Mucosa of gallbladder (tissue), 1 donor: ENCODE measurements around the gene PMEL. TPM values are rescaled to one million over a fixed set of nuclear protein-coding genes. Genes with fewer than 3 reads are reported as not detected.
A peak's percentile ranks its signal among the peaks of the same experiment; 100 is the strongest.
"Not testable (repeated sequence)": the region's sequence is repeated elsewhere in the genome, so short reads cannot be mapped to it uniquely, and the experiment has no call there.

Source experiments
- DNase-seq: peaks from one replicate; pipeline ENCODE4 v3.0.0-alpha.2; 2020; ENCODE audit warnings: low spot score
- total RNA-seq: library from RNA; stranded (reverse); gene quantifications from one replicate; pipeline ENCODE4 v1.2.1, GENCODE V29; 2021
- donor health status: DM: no; HTN: no; CAD: no.

Gene PMEL
- 2.9 TPM for total RNA-seq

GRCh38 chr12:55965941-55966407, at the start of gene PMEL:
TSS of gene PMEL (minus strand) at chr12:55966042. CDS start at chr12:55966011, 31 bp downstream.
- DNase-seq: no peak

GRCh38 chr12:56014205-56014604, 48.4 kb upstream of the PMEL start:
- DNase-seq: no peak

DNA sequence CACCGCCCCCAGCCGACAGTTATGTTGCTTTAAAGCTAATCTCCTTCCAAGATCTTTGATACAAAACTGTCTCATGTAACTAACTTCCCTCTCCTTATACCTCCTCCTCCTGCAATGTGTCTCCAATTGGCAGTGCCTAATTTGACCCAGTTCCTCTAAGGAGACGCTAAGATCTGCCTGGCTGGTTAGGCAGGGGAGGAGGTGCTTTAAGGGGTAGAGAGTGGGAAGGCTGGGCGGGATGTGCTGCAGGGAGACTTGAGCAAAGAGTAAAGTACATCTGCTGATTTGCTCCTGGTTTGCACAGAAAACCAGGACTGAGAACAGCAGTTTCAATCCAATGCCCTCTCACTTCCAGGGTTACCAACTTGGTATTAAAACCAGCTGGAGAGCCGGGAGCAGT, 47.6 kb upstream of the PMEL start:
- DNase-seq: no peak

- no peak for DNase-seq
Measured at GRCh38 chr12:56011509-56012090, 45.8 kb upstream of the PMEL start.

GRCh38 chr12:56010111-56010570, 44.3 kb upstream of the PMEL start:
- no peak for DNase-seq

- peak; percentile 37 for DNase-seq
Measured at GRCh38 chr12:56007564-56008559, 42.0 kb upstream of the PMEL start.

DNA sequence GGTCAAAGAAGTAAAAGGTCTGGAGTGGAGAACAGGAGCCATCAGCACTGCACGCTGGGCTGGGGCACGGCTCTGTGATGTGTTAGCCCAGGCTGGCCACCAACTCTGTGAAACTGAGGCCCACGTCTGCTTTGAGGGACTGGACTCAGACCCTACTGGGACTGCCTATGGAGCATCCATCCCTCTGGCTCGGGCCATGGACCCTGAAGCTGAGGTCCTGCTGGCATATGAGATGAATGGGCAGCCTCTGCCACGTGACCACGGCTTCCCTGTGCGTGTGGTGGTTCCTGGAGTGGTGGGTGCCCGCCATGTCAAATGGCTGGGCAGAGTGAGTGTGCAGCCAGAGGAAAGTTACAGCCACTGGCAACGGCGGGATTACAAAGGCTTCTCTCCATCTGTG, 38.4 kb upstream of the PMEL start:
- DNase-seq: no peak

DNA sequence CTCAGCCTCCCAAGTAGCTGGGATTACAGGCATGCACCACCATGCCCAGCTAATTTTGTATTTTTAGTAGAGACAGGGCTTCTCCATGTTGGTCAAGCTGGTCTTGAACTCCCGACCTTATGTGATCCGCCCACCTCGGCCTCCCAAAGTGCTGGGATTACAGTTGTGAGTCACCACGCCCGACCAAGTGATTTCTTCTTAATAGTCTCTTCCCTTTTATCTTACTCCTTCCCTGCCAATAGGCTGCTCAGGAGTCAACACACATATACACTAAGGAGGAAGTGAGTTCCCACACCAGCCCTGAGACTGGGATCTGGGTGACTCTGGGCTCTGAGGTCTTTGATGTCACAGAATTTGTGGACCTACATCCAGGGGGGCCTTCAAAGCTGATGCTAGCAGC, 37.5 kb upstream of the PMEL start:
- not testable (repeated sequence) for DNase-seq

GRCh38 chr12:56001487-56002100, 35.8 kb upstream of the PMEL start:
- no peak for DNase-seq

DNA sequence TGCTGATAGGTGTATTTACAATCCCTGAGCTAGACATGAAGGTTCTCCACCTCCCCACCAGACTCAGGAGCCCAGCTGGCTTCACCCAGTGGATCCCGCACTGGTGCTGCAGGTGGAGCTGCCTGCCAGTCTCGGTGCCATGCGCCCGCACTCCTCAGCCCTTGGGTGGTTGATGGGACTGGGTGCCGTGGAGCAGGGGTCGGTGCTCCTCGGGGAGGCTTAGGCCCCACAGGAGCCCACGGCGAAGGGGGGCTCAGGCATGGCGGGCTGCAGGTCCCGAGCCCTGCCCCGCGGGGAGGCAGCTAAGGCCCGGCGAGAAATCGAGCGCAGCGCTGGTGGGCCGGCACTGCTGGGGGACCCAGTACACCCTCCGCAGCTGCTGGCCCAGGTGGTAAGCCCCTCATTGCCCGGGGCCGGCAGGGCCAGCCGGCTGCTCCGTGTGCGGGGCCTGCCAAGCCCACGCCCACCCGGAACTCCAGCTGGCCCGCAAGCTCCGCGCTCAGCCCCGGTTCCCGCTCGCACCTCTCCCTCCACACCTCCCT, 34.2 kb upstream of the PMEL start:
- not testable (repeated sequence) for DNase-seq

DNA sequence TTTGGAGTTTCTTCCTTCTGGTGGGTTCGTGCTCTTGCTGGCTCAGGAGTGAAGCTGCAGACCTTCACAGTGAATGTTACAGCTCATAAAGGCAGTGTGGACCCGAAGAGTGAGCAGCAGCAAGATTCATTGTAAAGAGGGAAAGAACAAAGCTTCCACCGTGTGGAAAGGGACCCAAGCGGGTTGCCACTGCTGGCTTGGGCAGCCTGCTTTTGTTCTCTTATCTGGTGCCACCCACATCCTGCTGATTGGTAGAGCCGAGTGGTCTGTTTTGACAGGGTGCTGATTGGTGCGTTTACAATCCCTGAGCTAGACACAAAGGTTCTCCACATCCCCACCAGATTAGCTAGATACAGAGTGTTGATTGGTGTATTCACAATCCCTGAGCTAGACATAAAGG, 33.7 kb upstream of the PMEL start:
- DNase-seq: not testable (repeated sequence)

DNA sequence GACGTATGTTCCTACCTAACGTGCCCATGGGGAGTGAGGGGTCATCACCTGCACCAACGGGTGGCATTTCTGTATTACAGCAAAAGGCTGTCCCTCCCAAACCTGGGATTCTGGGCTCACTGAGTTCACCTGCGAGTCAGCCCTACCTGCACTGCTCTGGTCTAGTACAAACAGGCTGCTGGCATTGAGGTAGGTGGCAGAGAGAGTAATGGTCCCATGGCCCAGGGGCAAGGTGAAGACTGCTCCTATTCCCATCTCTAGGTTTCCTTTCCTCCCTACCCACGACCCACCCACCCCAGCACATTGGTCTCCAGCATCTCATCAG, 31.7 kb upstream of the PMEL start:
- DNase-seq: peak; percentile 25

DNA sequence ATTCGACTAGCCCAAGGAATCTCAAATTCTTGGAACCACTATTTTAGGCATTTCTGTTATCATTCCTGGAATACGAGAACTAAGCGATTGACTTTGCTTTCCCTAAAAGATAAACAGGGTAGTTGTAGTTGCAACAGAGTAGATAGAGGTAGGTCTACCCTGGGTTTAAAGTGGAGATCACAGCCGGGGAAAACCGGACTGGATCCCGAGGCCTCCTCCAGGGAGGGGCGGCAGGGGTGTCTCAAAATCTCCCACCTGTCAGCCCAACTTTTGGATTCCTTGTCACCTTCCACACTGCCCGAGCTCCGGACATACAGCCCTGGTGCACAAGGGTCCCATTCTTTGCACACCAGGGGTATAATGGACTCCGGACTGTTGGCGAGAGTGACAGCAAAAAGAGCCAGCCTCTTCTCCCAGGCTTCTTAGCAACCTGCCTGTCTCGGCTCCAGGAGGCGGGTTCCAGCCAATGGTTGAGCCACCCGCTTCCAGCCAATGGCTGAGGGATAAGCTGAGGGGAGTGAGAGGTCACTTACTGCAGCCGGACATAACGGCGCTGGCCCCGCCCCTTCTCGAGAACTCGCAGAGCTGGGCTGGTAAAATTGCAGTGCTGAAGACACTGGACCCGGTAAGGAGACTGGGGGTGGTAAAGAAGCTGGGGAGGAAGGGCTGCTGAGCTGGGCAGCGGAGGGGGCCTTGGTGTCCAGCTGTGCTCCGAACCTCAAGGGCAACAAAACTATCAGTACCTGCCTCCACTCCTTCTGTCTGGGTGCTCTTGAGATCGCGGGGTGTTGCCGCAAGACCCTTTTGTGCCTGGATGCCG, 31.1 kb upstream of the PMEL start, which contains the start of gene SUOX:
SUOX (plus strand) TSS at position 562 of the 820 bp plus-strand sequence. CDS start 4,946 bp downstream, outside the sequence.
- peak; percentile 97 for DNase-seq

DNA sequence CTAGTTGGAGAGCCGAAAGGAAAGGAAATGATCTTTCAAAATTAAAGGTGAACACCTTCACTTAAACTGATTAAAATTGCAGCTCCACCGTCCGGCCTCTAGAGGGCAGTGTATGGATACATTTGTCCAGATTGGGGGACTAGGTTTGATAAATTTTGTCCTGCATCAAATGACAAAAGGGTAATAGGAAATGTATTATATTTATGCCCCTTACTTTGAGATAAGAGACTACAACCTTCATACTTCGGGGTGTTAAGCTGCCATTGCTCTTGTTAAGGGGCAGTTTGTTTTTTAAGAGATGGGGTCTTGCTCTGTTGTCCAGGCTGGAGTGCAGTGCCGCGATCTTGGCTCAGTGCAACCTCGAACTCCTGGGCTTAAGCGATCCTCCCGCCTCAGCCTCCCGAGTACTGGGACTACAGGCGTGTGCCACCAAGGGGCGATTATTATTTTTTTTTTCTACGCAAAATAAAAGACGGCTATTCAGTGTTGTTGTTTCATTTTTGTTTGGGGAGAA, 30.4 kb upstream of the PMEL start:
- DNase-seq: peak; percentile 59

DNA sequence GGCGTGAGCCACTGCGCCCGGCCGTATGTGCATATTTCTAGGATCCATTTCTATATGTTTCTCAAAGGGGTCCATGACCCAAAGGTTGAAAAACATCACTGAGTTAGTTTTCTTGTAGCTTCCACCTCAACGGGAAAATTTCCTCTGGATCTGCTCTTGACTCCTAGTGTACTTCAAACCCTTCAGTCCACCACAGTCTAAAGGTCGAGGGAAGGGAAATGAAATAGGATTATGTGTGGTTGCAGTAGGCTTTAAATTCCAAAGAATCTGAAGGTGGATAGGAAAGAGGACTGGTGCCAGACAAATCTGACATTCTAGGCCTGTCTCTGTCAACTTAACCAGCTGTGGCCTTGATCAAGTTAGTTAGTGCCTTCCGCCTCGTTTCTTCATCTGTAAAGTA, 29.5 kb upstream of the PMEL start:
- DNase-seq: no peak

DNA sequence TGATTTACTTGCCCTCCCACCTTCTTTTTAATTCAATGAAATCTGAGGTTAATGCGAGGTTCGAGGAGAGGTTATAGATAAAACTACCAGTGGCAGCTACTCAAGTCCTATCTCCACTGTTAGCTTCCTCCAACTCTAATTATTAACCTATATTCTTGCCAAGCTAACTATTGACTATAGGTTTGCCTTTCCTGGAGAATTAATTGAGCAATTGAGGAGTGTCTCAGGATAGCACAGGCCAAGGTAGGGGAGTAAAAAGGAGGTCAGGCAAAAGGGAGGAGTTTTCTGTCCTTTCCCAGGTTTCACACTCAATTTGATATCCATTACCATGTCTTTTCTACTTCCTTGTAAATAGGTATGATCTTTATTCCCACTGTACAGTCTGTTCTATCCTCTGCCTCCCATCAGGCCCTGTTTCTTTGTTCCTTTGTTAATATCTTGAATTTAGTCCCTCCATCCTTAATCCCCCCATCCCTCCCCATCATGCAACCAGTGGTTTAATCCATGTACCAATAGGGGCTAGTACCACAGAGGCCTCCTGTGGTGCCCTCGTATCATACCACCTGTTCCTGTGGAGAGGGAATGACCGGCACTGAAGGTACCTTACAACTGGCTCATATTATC, 27.5 kb upstream of the PMEL start:
- no peak for DNase-seq

DNA sequence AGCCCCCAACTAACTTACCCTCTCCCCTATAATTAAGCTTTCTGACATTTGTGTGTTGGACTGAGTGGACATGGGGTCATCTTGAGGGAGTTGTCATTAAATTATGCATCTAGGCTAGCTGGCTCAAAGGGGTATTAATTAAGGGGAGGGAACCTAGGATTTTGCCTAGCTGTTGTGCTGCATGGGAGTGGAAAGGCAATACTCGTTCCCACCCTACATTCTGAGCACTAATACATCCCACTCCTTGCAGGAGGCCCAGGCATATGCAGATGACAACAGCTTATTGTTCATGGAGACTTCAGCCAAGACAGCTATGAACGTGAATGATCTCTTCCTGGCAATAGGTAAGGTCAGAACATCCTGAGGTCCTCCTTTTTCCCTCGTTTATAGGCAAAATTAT, 25.3 kb upstream of the PMEL start:
- no peak for DNase-seq

GRCh38 chr12:55985976-55986375, 20.1 kb upstream of the PMEL start:
- DNase-seq: not testable (repeated sequence)

- no peak for DNase-seq
Measured at GRCh38 chr12:55985341-55985740, 19.5 kb upstream of the PMEL start.

- no peak for DNase-seq
Measured at GRCh38 chr12:55984861-55985260, 19.0 kb upstream of the PMEL start.
